Mesothelial cell of epicardium (in vitro differentiated cells): ENCODE measurements around the gene CDH15. TPM values are rescaled to one million over a fixed set of nuclear protein-coding genes. Genes with fewer than 3 reads are reported as not detected.

Experiments
- DNase-seq, 2 experiments: peaks; one replicate each; pipeline ENCODE4 v3.0.0; 2021; ENCODE audit warnings: low spot score in 2 of 2; ENCODE audit not compliant: unreplicated experiment in 2 of 2
- H3K27ac Mint-ChIP-seq: 2 replicates; pipeline ENCODE4 v1.8.0; 2021; ENCODE audit warnings: mixed read lengths
- H3K27me3 Mint-ChIP-seq: 2 replicates; pipeline ENCODE4 v1.8.0; 2021; ENCODE audit warnings: low read depth, mixed read lengths
- H3K36me3 Mint-ChIP-seq: 2 replicates; pipeline ENCODE4 v1.8.0; 2021; ENCODE audit warnings: mixed read lengths
- H3K4me1 Mint-ChIP-seq: 2 replicates; pipeline ENCODE4 v1.8.0; 2021; ENCODE audit warnings: mixed read lengths
- H3K4me3 Mint-ChIP-seq: 2 replicates; pipeline ENCODE4 v1.8.0; 2021; ENCODE audit warnings: mild to moderate bottlenecking, moderate library complexity, mixed read lengths
- H3K9me3 Mint-ChIP-seq: 2 replicates; pipeline ENCODE4 v1.8.0; 2021; ENCODE audit warnings: mixed read lengths
- CTCF ChIP-seq: fragments of 200-600 bp; sonication (generic); IDR thresholded peaks from one replicate; pipeline ENCODE4 v1.5.0; 2021; ENCODE audit warnings: antibody characterized with exemption; ENCODE audit not compliant: unreplicated experiment
- total RNA-seq: library from RNA; stranded (reverse); gene quantifications from 3 replicates; pipeline ENCODE4 v1.2.1, GENCODE V29; 2021

CDH15 gene
- total RNA-seq, 1 donor from 2014 or later, result 0.18 TPM

- Mint-ChIP-seq H3K4me3 (peak overlapping the region; percentile 52), H3K27ac (no peak overlapping the region), H3K4me1 (peaks cover 3% of the 10 kb centered on the region), H3K36me3 (peaks cover 6% of the 10 kb centered on the region), H3K27me3 (peaks cover 66% of the 10 kb centered on the region), H3K9me3 (peaks cover 10% of the 10 kb centered on the region)
- no peak for TF ChIP-seq CTCF
- DNase-seq, result no peak
Observed at GRCh38 chr16:89200850-89201411, 29.4 kb downstream of the CDH15 start.

GRCh38 chr16:89201439-89202377 lies 30.2 kb downstream of the CDH15 start:
- Mint-ChIP-seq H3K4me1 (peaks cover 3% of the 10 kb centered on the region), H3K4me3 (peak overlapping the region; percentile 57), H3K27ac (no peak overlapping the region), H3K27me3 (peaks cover 73% of the 10 kb centered on the region), H3K36me3 (peaks cover 6% of the 10 kb centered on the region), H3K9me3 (peaks cover 10% of the 10 kb centered on the region)
- DNase-seq, result peak; percentile 84 to 89
- TF ChIP-seq CTCF, result no peak

GRCh38 chr16:89202422-89203215 lies 31.1 kb downstream of the CDH15 start:
- TF ChIP-seq CTCF, result no peak
- H3K27ac Mint-ChIP-seq, result no peak overlapping the region
- H3K9me3 Mint-ChIP-seq, result peaks cover 10% of the 10 kb centered on the region
- H3K4me3 Mint-ChIP-seq, result peak overlapping the region; percentile 57
- peaks cover 6% of the 10 kb centered on the region for H3K36me3 Mint-ChIP-seq
- peaks cover 3% of the 10 kb centered on the region for H3K4me1 Mint-ChIP-seq
- peaks cover 75% of the 10 kb centered on the region for H3K27me3 Mint-ChIP-seq
- DNase-seq, result no peak

- peaks cover 61% of the 10 kb centered on the region for H3K27me3 Mint-ChIP-seq
- no peak overlapping the region for H3K4me3 Mint-ChIP-seq
- H3K36me3 Mint-ChIP-seq, result peaks cover 2% of the 10 kb centered on the region
- peaks cover 7% of the 10 kb centered on the region for H3K9me3 Mint-ChIP-seq
- no peaks in the 10 kb centered on the region for H3K4me1 Mint-ChIP-seq
- H3K27ac Mint-ChIP-seq, result no peak overlapping the region
- TF ChIP-seq CTCF, result no peak
- DNase-seq, result no peak
Observed at GRCh38 chr16:89207993-89208392, 36.4 kb downstream of the CDH15 start.

GRCh38 chr16:89209522-89210044 lies 38.0 kb downstream of the CDH15 start:
- H3K9me3 Mint-ChIP-seq, result no peaks in the 10 kb centered on the region
- no peak for DNase-seq
- no peak for TF ChIP-seq CTCF

More at GRCh38 chr16:89209522-89210044, 38.0 kb downstream of the CDH15 start:
- H3K4me1 Mint-ChIP-seq, result no peaks in the 10 kb centered on the region
- H3K36me3 Mint-ChIP-seq, result no peaks in the 10 kb centered on the region
- no peak overlapping the region for H3K27ac Mint-ChIP-seq
- peaks cover 45% of the 10 kb centered on the region for H3K27me3 Mint-ChIP-seq
- H3K4me3 Mint-ChIP-seq, result no peak overlapping the region
